ENCODE results near the gene PTPA. TPM values are rescaled to one million over a fixed set of nuclear protein-coding genes. Genes with fewer than 3 reads are reported as not detected.
"Not testable (repeated sequence)": the region's sequence is repeated elsewhere in the genome, so short reads cannot be mapped to it uniquely, and the experiment has no call there.

Gene PTPA
- total RNA-seq, 1 experiment from 2014 or later, result 89.0 TPM

GRCh38 chr9:129176701-129177442 lies 65.7 kb downstream of the PTPA start:
- DNase-seq (ENCODE audit: low spot score), result no peak

- DNase-seq (ENCODE audit: low spot score), result no peak
These were observed 66.2 kb downstream of the PTPA start for GRCh38 chr9:129177443-129177790.

DNA sequence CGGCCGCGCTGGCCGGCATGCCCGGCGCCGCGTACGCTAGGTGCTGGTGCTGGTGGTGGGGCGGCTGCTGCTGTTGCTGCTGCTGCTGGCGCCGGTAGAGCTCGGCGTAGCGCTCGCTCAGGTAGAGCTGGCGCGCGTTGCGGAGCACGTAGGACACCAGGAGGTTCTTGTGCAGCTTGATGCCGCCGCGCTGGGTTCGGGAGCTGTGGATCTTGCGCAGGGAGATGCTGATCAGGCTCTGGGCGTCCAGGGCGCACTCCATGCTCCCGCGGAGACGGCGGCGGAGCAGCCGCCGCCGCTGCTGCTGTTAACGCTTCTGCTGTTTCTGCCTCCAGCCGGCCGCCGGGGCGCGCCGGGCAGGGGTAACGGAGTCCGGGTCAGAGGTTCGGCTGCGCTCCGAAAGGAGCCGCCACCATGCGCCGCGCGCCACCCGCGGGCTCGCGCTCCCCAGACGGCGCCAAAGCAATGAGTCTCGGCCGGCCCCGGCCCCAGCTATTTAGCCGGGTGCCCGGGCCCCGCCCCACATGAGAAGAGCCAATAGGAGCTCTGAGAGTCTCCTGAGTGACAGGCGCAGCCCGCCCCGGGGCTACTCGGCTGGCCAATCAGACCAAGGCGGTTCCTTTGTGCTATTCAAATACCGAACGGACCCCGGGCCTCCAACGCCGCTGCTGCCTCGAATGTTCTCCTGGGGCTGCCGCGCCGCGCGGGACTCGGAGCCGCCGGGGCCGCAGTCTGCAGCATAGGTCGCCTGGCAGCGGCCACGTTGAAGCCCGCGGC lies 66.8 kb downstream of the PTPA start, which contains the start of gene IER5L:
TSS of gene IER5L (minus strand) at position 471 of the 777 bp plus-strand sequence. CDS start at position 262, 209 bp downstream.
- DNase-seq (ENCODE audit: low spot score), result peak; percentile 83

- DNase-seq (ENCODE audit: low spot score), result no peak
These were observed 67.6 kb downstream of the PTPA start for GRCh38 chr9:129178568-129179382.

DNA sequence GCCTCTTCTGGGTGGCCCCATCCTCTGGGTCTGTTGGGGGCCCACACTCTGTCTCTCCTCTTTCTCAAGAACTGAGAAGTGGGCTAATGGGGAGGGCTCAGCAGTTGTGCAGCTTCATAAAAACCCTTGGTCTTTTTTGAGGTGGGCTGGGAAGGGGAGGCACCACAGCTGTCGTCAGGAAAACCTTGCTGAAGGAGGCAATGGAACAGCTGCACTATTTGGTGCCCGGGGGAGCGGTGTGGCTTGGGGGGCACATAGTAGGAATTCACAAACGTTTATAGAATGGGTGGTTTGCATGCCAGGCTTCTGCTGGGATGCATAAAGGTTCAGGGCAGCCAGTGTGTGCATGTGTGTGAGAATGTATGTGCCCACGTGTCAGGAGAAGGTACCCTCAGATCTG lies 70.0 kb downstream of the PTPA start:
- no peak for DNase-seq (ENCODE audit: low spot score)

GRCh38 chr9:129182122-129182521 lies 70.9 kb downstream of the PTPA start:
- DNase-seq (ENCODE audit: low spot score), result no peak

GRCh38 chr9:129182625-129183494 lies 71.6 kb downstream of the PTPA start:
- no peak for DNase-seq (ENCODE audit: low spot score)

- no peak for DNase-seq (ENCODE audit: low spot score)
These were observed 72.4 kb downstream of the PTPA start for GRCh38 chr9:129183495-129184218.

- no peak for DNase-seq (ENCODE audit: low spot score)
These were observed 73.0 kb downstream of the PTPA start for GRCh38 chr9:129184219-129184524.

- no peak for DNase-seq (ENCODE audit: low spot score)
These were observed 73.4 kb downstream of the PTPA start for GRCh38 chr9:129184596-129185122.

DNA sequence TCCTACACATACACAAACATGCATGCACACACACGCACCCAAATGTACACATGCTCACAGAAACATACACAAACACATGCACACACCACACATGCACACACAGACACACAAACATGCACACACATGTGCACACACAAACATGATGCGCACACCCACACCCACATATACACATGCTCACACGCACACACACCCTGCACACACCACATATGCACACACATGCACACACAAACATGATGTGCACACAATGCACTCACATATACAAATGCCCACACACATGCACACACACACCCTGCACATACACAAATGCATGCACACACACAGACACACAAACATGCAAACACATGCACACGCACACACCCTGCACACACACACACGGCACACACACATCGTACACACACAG lies 74.2 kb downstream of the PTPA start:
- no peak for DNase-seq (ENCODE audit: low spot score)

GRCh38 chr9:129185991-129186390 lies 74.8 kb downstream of the PTPA start:
- DNase-seq (ENCODE audit: low spot score), result no peak

DNA sequence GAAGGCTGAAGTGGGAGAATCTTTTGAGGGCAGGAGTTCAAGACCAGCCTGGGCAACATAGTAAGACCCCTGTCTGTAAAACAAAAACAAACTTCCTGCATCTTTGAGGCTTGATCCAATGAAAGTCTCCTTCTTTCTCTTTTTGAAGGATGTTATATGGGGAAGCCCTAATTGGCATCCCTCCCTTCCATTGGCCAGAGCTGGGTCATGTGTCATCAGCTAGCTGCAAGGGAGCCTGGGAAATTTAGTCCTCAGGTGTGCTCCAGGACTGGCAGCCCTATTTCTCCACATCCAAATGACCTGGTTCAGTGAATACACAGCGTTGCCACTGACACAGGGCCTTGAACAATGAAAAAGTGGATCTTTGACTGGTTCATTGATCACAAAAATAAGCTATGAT lies 75.8 kb downstream of the PTPA start:
- no peak for DNase-seq (ENCODE audit: low spot score)

DNA sequence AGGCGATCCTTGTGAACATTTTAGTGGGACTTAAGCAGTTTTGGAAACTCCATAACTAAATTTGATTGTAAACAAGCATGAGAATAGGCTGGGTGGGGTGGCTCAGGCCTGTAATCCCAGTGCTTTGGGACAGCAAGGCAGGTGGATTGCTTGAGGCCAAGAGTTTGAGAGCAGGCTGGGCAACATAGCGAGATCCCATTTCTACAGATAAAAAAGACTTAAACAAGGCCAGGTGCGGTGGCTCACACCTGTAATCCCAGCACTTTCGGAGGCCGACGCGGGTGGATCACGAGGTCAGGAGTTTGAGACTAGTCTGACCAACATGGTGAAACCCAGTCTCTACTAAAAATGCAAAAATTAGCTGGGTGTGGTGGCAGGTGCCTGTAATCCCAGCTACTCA lies 78.8 kb downstream of the PTPA start:
- not testable (repeated sequence) for DNase-seq (ENCODE audit: low spot score)

GRCh38 chr9:129191234-129191633 lies 80.0 kb downstream of the PTPA start:
- no peak for DNase-seq (ENCODE audit: low spot score)

- no peak for DNase-seq (ENCODE audit: low spot score)
These were observed 82.4 kb downstream of the PTPA start for GRCh38 chr9:129193655-129194054.

GRCh38 chr9:129194221-129194620 lies 83.0 kb downstream of the PTPA start:
- DNase-seq (ENCODE audit: low spot score), result no peak

- DNase-seq (ENCODE audit: low spot score), result no peak
These were observed 84.4 kb downstream of the PTPA start for GRCh38 chr9:129195606-129196005.

DNA sequence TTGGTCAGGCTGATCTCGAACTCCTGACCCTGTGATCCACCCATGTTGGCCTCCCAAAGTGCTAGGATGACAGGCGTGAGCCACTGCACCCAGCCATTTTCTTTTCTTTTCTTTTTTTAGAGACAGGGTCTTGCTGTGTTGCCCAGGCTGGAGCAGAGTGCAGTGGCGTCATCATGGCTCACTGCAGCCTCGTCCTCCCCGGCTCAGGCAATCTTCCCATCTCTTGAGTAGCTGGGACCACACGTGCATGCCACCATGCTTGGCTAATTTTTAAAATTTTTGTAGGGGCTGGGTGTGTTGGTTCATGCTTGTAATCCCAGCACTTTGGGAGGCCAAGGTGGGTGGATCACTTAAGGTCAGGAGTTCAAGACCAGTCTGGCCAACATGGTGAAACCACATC lies 85.8 kb downstream of the PTPA start:
- DNase-seq (ENCODE audit: low spot score), result not testable (repeated sequence)

DNA sequence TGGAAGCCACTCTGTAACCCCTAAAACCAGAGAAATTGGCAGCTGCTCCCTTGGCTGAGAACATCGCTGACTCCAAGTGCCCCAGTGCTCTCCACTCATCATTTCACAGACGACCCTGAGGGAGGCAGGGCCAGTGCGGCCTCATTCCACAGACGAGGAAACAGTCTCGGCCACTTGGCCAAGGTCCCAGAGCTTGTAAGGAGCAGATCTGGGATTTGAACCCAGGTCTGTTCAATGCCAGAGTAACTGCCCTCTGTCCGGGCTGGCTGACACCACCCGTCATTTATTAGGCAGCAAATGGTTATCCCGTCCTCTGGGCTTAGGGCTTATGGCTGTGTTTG lies 86.7 kb downstream of the PTPA start:
- no peak for DNase-seq (ENCODE audit: low spot score)

Measured in H4 (cell line).